Small intestine (tissue), 7 donors: ENCODE results near the gene USHBP1. TPM values are rescaled to one million over a fixed set of nuclear protein-coding genes. Genes with fewer than 3 reads are reported as not detected.

Experiments
- DNase-seq, 2 donors: peaks; one replicate each; pipeline versions ENCODE4 v3.0.0 to v3.0.0-alpha.2; 2013
- FAIRE-seq: peaks from 2 replicates; lab custom pipeline; 2012; peaks lifted over from hg19 to GRCh38; lab: Jason Lieb, UNC
- H3K27ac ChIP-seq, 3 donors: one replicate each; pipeline ENCODE4 v1.5.1; 2013; ENCODE audit warnings: low read length in 2 of 3, mild to moderate bottlenecking in 2 of 3, control low read depth in 1 of 3, inconsistent platforms in 1 of 3, low read depth in 1 of 3, moderate library complexity in 1 of 3
- H3K27me3 ChIP-seq, 3 donors: one replicate each; pipeline ENCODE4 v1.6.1; 2013; ENCODE audit warnings: low read length in 3 of 3, inconsistent platforms in 1 of 3; ENCODE audit not compliant: control insufficient read depth in 3 of 3, insufficient read depth in 3 of 3
- H3K36me3 ChIP-seq, 3 donors: one replicate each; pipeline ENCODE4 v1.6.1; 2013; ENCODE audit warnings: low read length in 3 of 3, inconsistent platforms in 1 of 3, low read depth in 1 of 3, mild to moderate bottlenecking in 1 of 3, moderate library complexity in 1 of 3; ENCODE audit not compliant: control insufficient read depth in 3 of 3, insufficient read depth in 2 of 3
- H3K4me1 ChIP-seq, 3 donors: one replicate each; pipeline ENCODE4 v1.6.1; 2013; ENCODE audit warnings: low read length in 2 of 3, inconsistent platforms in 1 of 3, low read depth in 1 of 3, mild to moderate bottlenecking in 1 of 3, moderate library complexity in 1 of 3; ENCODE audit not compliant: control insufficient read depth in 3 of 3, insufficient read depth in 2 of 3
- H3K4me3 ChIP-seq, 3 donors: one replicate each; pipeline ENCODE4 v1.5.1; 2013; ENCODE audit warnings: low read length in 3 of 3, control low read depth in 1 of 3, inconsistent platforms in 1 of 3, low read depth in 1 of 3, mild to moderate bottlenecking in 1 of 3, moderate library complexity in 1 of 3
- H3K9me3 ChIP-seq, 2 donors: one replicate each; pipeline ENCODE4 v1.6.1; 2013; ENCODE audit warnings: low read depth in 1 of 2, low read length in 1 of 2; ENCODE audit not compliant: control insufficient read depth in 2 of 2, insufficient read depth in 1 of 2
- WGBS, 3 donors: extraction: QIAGEN DNeasy Blood & Tissue Kit; methylation state at CpG; one replicate each; pipeline ENCODE4 v1.1.7; 2013; 5-methylcytosine and 5-hydroxymethylcytosine counted together
- polyA plus RNA-seq, 4 donors: library from polyadenylated mRNA; stranded (reverse) in 3 of 4; unstranded in 1 of 4; fragments of 200-250 nt in 3 of 4; fragments of 120-200 nt in 1 of 4; gene quantifications; one replicate each; pipeline versions ENCODE4 v1.2.1 to v1.2.3, GENCODE V29; 2013
- donor health status: healthy with polysubstance abuse.
- donor health status: control.
- donor health status: control.
- donor health status: Bipolar disorder and iron deficiency.
- donor health status: healthy.

USHBP1 gene
- polyA plus RNA-seq, 4 donors, result 1.4 to 4.7 (median 2.0) TPM; not detected in 1

- WGBS, 3 donors, result 59 to 81% (median 62%) methylated on average over 10 of the region's 10 CpGs
- no peaks in the 10 kb centered on the region for H3K27me3 ChIP-seq
- no peak overlapping the region for H3K27ac ChIP-seq
- H3K36me3 ChIP-seq, result no peaks in the 10 kb centered on the region
- peaks cover 0 to 10% of the 10 kb centered on the region in 2 donors for H3K9me3 ChIP-seq
- no peak for FAIRE-seq
- no peak overlapping the region for H3K4me3 ChIP-seq
- H3K4me1 ChIP-seq, result peaks cover 0 to 1% (median 0%) of the 10 kb centered on the region in 3 donors
- DNase-seq, result no peak
These were observed 9.9 kb downstream of the USHBP1 start for GRCh38 chr19:17254636-17255035.

GRCh38 chr19:17249887-17250548, 14.5 kb downstream of the USHBP1 start:
- Histone ChIP-seq H3K27me3 (no peaks in the 10 kb centered on the region), H3K9me3 (no peaks in the 10 kb centered on the region), H3K36me3 (no peaks in the 10 kb centered on the region), H3K4me1 (peaks cover 0 to 31% (median 3%) of the 10 kb centered on the region in 3 donors), H3K4me3 (no peak overlapping the region), H3K27ac (no peak overlapping the region)
- FAIRE-seq (no peak), DNase-seq (peak in 1 of 2 donors; percentile 83)
- whole genome bisulfite sequencing, 3 donors, result 71 to 80% (median 79%) methylated on average over 14 to 15 of the region's 15 CpGs

GRCh38 chr19:17248011-17248776, 16.4 kb downstream of the USHBP1 start:
- Histone ChIP-seq H3K9me3 (no peaks in the 10 kb centered on the region), H3K27ac (peak overlapping the region; percentile 77 to 93 (median 86)), H3K36me3 (peaks cover 0 to 2% (median 0%) of the 10 kb centered on the region in 3 donors), H3K4me3 (no peak overlapping the region), H3K27me3 (no peaks in the 10 kb centered on the region), H3K4me1 (peaks cover 0 to 34% (median 3%) of the 10 kb centered on the region in 3 donors)
- DNase-seq (peak; percentile 73 to 75), FAIRE-seq (no peak)
- WGBS, 3 donors, result 29 to 52% (median 44%) methylated on average over 20 to 21 of the region's 21 CpGs

- Histone ChIP-seq H3K4me3 (peak overlapping the region in 2 of 3 donors; percentile 59 to 93), H3K9me3 (no peaks in the 10 kb centered on the region), H3K4me1 (peaks cover 0 to 42% (median 3%) of the 10 kb centered on the region in 3 donors), H3K36me3 (peaks cover 0 to 5% (median 0%) of the 10 kb centered on the region in 3 donors), H3K27me3 (no peaks in the 10 kb centered on the region), H3K27ac (peak overlapping the region; percentile 86 to 93 (median 93))
- WGBS, 3 donors, result 13 to 17% (median 13%) methylated on average over 18 to 21 of the region's 21 CpGs
- DNase-seq (peak in 1 of 2 donors; percentile 72), FAIRE-seq (no peak)
These were observed 17.7 kb downstream of the USHBP1 start for GRCh38 chr19:17246681-17247425.

- DNase-seq (no peak), FAIRE-seq (no peak)
- peak within 1 kb of the TSS; percentile 86 to 98 (median 93) for H3K4me3 ChIP-seq
- 0 to 1% (median 1%) methylated on average over 16 to 72 of the region's 72 CpGs for WGBS, 3 donors
- no peaks in the 10 kb centered on the region for H3K27me3 ChIP-seq
- H3K4me1 ChIP-seq, result peaks cover 0 to 52% (median 3%) of the 10 kb centered on the region in 3 donors
- peak within 1 kb of the TSS; percentile 86 to 93 (median 93) for H3K27ac ChIP-seq
- H3K36me3 ChIP-seq, result peaks cover 0 to 16% (median 0%) of the 10 kb centered on the region in 3 donors
- H3K9me3 ChIP-seq, result no peaks in the 10 kb centered on the region
These were observed 19.0 kb downstream of the USHBP1 start, which contains the start of gene NR2F6 for GRCh38 chr19:17245535-17245984. Gene NR2F6, minus strand, starts transcription at chr19:17245919. Its CDS starts 699 bp downstream, at chr19:17245220.

- no peaks in the 10 kb centered on the region for H3K9me3 ChIP-seq
- peaks cover 3 to 59% (median 6%) of the 10 kb centered on the region in 3 donors for H3K4me1 ChIP-seq
- H3K4me3 ChIP-seq, result peak overlapping the region; percentile 86 to 98 (median 93)
- H3K36me3 ChIP-seq, result peaks cover 0 to 23% (median 4%) of the 10 kb centered on the region in 3 donors
- 1 to 4% (median 2%) methylated on average over 36 to 100 of the region's 100 CpGs for WGBS, 3 donors
- peak overlapping the region; percentile 83 to 91 (median 85) for H3K27ac ChIP-seq
- FAIRE-seq, result no peak
- peak in 1 of 2 donors; percentile 71 for DNase-seq
- H3K27me3 ChIP-seq, result no peaks in the 10 kb centered on the region
These were observed 19.7 kb downstream of the USHBP1 start for GRCh38 chr19:17244618-17245534.

GRCh38 chr19:17243830-17244617, 20.5 kb downstream of the USHBP1 start:
- peaks cover 4 to 58% (median 6%) of the 10 kb centered on the region in 3 donors for H3K4me1 ChIP-seq
- H3K9me3 ChIP-seq, result no peaks in the 10 kb centered on the region
- 8 to 22% (median 19%) methylated on average over 48 to 52 of the region's 52 CpGs for whole genome bisulfite sequencing, 3 donors
- H3K36me3 ChIP-seq, result peaks cover 0 to 27% (median 5%) of the 10 kb centered on the region in 3 donors
- peak overlapping the region; percentile 83 to 91 (median 85) for H3K27ac ChIP-seq
- DNase-seq (peak; percentile 74 to 79), FAIRE-seq (no peak)
- peak overlapping the region; percentile 86 to 98 (median 93) for H3K4me3 ChIP-seq
- no peaks in the 10 kb centered on the region for H3K27me3 ChIP-seq
